ENCODE results near the gene BHLHE40.

Gene BHLHE40

GRCh38 chr3:5021116-5022092 is 42.2 kb downstream of the BHLHE40 start:
- DNase-seq (ENCODE audit: low spot score) = peak; percentile 79

DNA sequence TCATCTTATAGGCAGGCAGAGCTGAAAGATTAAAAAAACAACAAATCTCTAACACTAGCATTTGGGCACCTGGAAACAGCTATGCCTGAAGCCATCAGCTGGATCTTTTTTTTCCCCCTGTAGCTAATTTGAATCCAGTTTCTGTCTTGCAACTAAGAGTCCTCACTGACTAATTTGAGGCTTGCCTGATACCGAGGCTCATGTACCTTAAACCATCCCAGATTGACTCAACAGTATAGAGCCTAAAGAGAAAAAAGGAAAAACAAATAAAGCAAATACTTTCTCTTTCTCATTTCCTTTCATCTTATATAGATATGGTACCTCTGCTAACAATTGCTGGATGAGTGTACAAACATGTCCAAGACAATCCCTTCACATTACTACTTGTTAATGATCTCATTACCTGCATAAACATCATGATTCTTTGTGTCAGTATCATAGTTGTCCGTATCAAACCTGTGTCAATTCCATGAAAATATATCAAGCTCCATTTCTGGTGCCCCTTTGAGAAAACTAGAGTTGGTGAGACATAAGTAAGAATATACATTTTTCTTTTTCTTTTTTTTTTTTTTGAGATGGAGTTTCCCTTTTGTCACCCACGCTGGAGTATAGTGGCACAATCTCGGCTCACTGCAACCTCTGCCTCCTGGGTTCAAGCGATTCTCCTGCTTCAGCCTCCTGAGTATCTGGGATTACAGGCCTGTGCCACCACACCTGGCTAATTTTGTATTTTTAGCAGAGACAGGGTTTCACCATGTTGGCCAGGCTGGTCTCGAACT is 43.1 kb downstream of the BHLHE40 start:
- peak; percentile 25 for DNase-seq (ENCODE audit: low spot score)

- DNase-seq (ENCODE audit: low spot score) = peak; percentile 84
These were observed 43.9 kb downstream of the BHLHE40 start for GRCh38 chr3:5022966-5023776.

DNA sequence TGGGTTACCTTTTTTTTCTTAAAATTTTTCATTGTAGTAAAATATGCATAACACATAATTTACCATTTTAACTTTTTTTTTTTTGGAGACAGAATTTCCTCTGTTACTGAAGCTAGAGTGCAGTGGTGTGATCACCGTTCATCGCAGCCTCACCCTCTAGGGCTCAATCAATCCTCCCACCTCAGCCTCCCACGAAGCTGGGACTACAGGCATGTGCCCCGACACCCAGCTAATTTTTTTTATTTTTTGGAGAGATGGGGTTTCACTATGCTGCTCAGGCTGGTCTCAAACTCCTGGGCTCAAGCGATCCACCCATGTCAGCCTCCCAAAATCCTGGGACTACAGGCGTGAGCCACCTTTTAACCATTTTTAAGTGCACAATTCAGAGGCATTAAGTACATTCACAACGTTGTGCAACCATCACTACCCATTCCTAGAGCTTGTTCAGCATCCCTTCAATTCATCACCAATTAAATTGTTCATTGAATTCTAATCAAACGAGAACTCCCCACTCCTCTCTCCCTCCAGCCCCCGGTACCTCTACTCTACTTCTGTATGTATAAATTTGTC is 44.6 kb downstream of the BHLHE40 start:
- no peak for DNase-seq (ENCODE audit: low spot score)

DNA sequence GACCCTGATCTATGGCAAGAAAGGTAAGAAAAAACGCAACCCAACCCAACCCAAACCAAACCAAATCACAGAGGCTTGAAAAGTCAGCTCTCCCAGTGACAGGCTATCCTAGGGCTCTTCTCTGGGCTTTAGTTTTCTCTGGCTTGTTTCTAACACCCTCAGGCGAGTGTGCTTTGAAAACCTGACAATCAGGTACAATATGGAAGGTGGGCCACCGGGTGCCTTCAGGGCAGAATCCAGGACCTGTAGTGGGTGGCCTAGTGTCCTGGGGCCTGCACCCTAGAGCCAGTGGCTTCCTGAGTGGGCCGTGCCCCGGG is 46.8 kb downstream of the BHLHE40 start:
- no peak for DNase-seq (ENCODE audit: low spot score)

DNA sequence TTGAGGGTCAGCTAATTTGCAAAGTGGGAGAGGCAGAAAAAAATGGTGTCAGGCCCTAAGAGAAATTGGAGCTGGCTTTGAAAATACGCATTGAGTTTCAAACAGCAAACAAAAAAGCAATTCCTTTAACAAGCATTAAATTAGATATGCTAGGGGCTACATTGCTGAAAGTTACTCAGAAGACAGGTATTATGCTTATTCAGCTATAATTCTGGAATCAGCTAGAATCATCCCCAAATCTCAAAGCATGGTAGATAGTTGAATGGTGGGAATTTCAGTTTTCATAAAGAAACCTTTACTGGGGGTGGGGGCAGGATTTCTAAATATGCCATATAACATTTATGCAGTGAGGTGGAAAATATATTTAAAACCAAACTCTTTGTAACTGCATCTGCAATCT is 50.5 kb downstream of the BHLHE40 start:
- no peak for DNase-seq (ENCODE audit: low spot score)

DNA sequence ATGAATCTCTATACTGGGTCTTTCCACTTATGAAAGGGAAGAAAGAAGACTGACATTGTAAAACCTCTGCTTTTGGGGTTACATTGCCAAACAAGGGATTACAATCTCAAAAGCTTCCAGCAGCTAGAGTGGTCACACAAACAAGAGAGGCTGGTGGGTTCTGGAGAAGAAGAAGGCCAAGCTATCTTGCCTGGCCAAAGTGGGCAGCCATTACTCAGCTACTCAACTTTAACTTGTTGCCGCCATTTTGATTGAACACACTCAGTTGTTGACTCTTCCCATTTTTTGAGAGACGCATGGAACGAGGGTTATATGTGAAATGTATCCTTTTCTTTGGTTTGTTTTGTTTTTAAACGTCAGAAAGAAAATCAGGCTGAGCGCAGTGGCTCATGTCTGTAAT is 50.9 kb downstream of the BHLHE40 start:
- DNase-seq (ENCODE audit: low spot score) = no peak

DNA sequence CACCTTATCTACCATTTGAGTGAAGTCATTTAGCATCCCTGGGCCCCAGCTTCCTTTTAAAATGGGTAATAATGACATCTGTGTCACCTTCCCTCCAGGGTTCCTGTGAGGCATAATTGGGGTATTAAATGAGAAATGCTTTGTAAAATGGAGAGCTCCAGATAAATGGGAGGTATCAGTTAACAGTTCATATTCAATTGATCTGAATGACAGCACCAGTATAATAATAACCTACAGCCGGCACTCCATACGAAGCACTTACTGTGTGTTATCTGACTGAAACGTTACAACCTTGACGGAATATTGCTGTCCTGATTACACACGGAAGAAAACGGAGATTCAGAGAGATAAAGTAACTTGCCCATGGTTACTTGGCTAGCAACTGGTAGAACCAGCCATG is 53.6 kb downstream of the BHLHE40 start:
- DNase-seq (ENCODE audit: low spot score) = no peak

Measured in LoVo (cell line).